Choroid plexus epithelial cell (primary cell): Measurements from ENCODE around the gene CST6.

Experiments
- DNase-seq: peaks from one replicate; pipeline ENCODE4 v3.0.0-alpha.2; 2010; ENCODE audit warnings: low read depth
- H3K4me3 ChIP-seq: 2 replicates; pipeline ENCODE4 v1.5.1; 2011; ENCODE audit warnings: low read depth, mild to moderate bottlenecking, control low read depth, low read length, moderate library complexity
- CTCF ChIP-seq: conservative IDR thresholded peaks from 2 replicates; pipeline ENCODE4 v1.5.1; 2011; ENCODE audit warnings: low read depth, mild to moderate bottlenecking, control low read depth, inconsistent platforms, low read length, moderate library complexity

Gene CST6

DNA sequence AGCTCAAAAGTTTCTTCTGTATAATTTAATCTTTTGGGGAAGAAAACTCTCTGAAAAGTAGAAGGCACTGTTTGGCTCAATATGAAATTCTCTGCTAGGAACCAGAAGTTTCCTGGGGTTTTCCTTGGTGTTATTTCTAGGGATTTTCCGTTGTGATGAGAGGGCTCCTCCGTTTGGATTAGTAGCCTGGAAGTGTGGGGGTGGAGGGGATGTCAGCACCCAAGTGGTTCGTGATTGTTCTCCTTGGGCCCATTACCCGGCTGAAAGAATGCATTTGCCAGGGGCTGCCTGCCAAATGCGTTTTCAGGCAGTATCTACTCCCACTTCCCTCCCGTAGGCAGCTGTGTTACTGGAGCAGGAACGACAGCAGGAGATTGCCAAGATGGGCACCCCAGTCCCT is 44.7 kb downstream of the CST6 start:
- H3K4me3 ChIP-seq: no peak overlapping the region
- DNase-seq: no peak
- no peak for TF ChIP-seq CTCF

- H3K4me3 ChIP-seq: no peak overlapping the region
- TF ChIP-seq CTCF: no peak
- DNase-seq: no peak
Measured at GRCh38 chr11:66059966-66060680, 48.3 kb downstream of the CST6 start.

DNA sequence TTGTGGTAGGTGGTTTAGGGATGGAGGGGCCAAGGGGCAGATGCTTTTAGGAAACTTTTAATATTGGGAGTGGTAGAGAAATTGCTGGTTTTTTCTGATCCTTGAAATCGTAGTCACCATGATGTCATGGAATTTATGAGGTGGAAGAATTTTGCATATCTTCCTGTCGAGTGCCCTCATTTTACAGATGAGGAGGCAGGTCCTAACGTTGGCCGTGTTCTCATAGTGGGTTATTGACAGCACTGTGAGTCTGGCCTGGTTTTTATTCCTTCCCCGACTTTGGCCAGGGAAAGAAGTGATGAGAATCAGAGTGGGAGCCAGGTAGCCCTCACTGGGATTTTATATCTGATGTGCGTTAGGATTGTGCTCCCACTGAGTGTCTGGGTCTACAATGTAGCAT is 49.5 kb downstream of the CST6 start:
- DNase-seq: no peak
- H3K4me3 ChIP-seq: no peak overlapping the region
- no peak for TF ChIP-seq CTCF

DNA sequence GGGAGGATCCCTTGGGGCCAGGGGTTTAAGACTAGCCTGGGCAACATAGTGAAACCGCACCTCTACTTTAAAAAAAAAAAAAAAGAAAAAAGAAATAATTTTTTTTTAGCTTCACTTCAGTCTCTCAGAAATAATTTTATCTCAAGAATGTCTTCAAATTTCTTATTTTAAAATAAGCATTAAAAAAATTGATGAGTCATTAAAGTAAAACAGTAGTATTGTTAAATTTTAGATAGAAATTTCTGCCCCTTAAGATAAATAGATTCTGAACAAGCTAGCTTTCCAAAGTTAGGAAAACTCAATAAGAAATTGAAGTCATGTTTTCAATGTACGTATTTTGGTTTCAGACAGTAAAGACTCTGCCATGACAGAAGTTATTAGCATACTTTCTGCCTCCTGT is 50.6 kb downstream of the CST6 start:
- H3K4me3 ChIP-seq: no peak overlapping the region
- TF ChIP-seq CTCF: no peak
- no peak for DNase-seq
